GM12874 (cell line): ENCODE results near the gene APLP2.

ENCODE experiments used
- TF ChIP-seq, protein P1 (sequence below): IDR thresholded peaks from 2 replicates; pipeline ENCODE4 v1.5.1; 2011; ENCODE audit warnings: low read depth, mild to moderate bottlenecking, control low read depth, low read length, moderate library complexity; ENCODE audit not compliant: insufficient read depth

Gene APLP2

GRCh38 chr11:130085671-130086290 is 16.1 kb downstream of the APLP2 start:
- TF ChIP-seq, protein P1, sequence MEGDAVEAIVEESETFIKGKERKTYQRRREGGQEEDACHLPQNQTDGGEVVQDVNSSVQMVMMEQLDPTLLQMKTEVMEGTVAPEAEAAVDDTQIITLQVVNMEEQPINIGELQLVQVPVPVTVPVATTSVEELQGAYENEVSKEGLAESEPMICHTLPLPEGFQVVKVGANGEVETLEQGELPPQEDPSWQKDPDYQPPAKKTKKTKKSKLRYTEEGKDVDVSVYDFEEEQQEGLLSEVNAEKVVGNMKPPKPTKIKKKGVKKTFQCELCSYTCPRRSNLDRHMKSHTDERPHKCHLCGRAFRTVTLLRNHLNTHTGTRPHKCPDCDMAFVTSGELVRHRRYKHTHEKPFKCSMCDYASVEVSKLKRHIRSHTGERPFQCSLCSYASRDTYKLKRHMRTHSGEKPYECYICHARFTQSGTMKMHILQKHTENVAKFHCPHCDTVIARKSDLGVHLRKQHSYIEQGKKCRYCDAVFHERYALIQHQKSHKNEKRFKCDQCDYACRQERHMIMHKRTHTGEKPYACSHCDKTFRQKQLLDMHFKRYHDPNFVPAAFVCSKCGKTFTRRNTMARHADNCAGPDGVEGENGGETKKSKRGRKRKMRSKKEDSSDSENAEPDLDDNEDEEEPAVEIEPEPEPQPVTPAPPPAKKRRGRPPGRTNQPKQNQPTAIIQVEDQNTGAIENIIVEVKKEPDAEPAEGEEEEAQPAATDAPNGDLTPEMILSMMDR = no peak

DNA sequence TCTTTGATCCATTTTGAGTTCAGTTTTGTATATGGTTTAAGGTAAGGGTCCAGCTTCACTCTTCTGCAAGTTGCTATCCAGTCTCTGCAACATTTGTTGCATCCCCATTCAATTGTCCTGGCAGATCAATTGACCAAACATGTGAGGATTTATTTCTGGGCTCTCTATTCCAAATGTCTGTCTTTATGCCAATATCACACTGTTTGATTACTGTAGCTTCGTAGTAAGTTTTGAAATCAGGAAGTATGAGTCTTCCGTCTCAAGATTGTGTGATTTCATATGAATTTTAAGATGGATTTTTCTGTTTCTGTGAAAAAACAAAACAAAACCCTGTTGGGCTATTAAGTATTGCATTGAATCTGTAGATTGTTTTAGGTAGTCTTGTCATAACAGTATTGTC is 17.0 kb downstream of the APLP2 start:
- TF ChIP-seq, protein P1 = no peak

- TF ChIP-seq, protein P1 = no peak
Measured at GRCh38 chr11:130087294-130087926, 17.7 kb downstream of the APLP2 start.

DNA sequence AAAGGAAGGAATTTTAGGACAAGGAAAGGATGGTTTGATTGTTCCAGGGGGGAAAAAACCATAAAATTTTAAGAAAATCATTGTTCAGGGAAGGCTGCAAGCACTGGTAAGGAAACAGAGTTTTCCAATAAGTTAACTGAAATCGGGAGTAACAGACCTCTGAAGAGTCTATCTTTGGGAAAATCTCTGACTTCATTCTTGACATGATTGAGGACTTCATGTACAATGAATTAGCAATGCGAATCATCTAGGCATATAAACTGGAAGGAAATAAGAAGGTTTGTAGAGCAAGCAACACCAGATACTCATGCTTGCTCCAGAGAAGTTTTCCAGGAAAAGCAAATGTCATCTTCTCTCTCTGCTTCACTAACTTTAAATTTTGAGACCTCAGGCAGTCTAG is 18.5 kb downstream of the APLP2 start:
- TF ChIP-seq, protein P1 = no peak

GRCh38 chr11:130088919-130089673 is 19.4 kb downstream of the APLP2 start:
- TF ChIP-seq, protein P1 = no peak

DNA sequence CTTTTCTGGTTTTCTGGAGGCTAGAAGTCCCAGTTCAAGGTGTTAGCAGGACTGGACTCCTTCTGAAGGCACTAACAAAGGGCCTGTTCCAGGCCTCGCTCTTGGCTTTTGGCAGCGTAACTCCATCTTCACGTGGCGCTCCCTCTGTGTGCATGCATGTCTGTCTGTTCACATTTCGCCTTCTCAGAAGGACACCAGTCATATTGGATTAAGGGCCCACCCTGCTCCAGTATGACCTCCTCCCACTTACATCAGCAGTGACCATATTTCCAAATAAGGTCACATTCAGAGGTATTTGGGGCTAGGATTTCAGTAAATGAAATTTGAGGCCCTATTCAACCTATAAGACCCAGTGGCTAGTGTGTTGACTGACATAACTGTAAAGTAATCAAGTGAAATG is 20.0 kb downstream of the APLP2 start:
- TF ChIP-seq, protein P1 = no peak

GRCh38 chr11:130092661-130093060 is 23.0 kb downstream of the APLP2 start:
- TF ChIP-seq, protein P1 = no peak
